Calu3 (cell line): Measurements from ENCODE around the gene RALGPS1. TPM values are rescaled to one million over a fixed set of nuclear protein-coding genes. Genes with fewer than 3 reads are reported as not detected.

Experiments
- BruUV-seq: library from RNA; stranded (reverse); fragments of 400-500 nt; replicated peaks from 2 replicates; lab custom pipeline; 2021; lab: Mats Ljungman, UMichigan
- CTCF ChIA-PET: fragments of 300-600 bp; sonication (Branson Sonifier 250); formaldehyde crosslinking; loops from one replicate; lab custom pipeline; 2022; ENCODE audit warnings: antibody characterized with exemption; lab: Charles Lee
- DNase-seq: peaks from one replicate; pipeline ENCODE4 v3.0.0; 2022
- H3K27ac Mint-ChIP-seq: one replicate; pipeline ENCODE4 v1.8.0; 2022; ENCODE audit warnings: mixed read lengths; ENCODE audit not compliant: unreplicated experiment
- H3K27me3 Mint-ChIP-seq: one replicate; pipeline ENCODE4 v1.8.0; 2022; ENCODE audit warnings: mixed read lengths; ENCODE audit not compliant: unreplicated experiment
- H3K36me3 Mint-ChIP-seq: one replicate; pipeline ENCODE4 v1.8.0; 2022; ENCODE audit warnings: mild to moderate bottlenecking, moderate library complexity, mixed read lengths; ENCODE audit not compliant: insufficient read depth, unreplicated experiment
- H3K4me1 Mint-ChIP-seq: one replicate; pipeline ENCODE4 v1.8.0; 2022; ENCODE audit warnings: mild to moderate bottlenecking, low read depth, mixed read lengths; ENCODE audit not compliant: unreplicated experiment
- H3K4me3 Mint-ChIP-seq: one replicate; pipeline ENCODE4 v1.8.0; 2022; ENCODE audit warnings: mild to moderate bottlenecking, low read depth, moderate library complexity, mixed read lengths; ENCODE audit not compliant: unreplicated experiment
- H3K9me3 Mint-ChIP-seq: one replicate; pipeline ENCODE4 v1.8.0; 2022; ENCODE audit warnings: low read depth, mixed read lengths; ENCODE audit not compliant: unreplicated experiment
- intact Hi-C: fragments of 100-400 bp; cut with micrococcal nuclease; formaldehyde crosslinking; loops from one replicate; pipeline ENCODE4 v1.10.0; 2022; ENCODE audit not compliant: unreplicated experiment
- total RNA-seq: library from RNA; stranded (reverse); gene quantifications from 2 replicates; pipeline ENCODE4 v1.2.3, GENCODE V29; 2022
- TF ChIP-seq, protein P1 (sequence below): fragments of 200-600 bp; IDR thresholded peaks from one replicate; pipeline ENCODE4 v1.8.0; 2022; ENCODE audit warnings: antibody characterized with exemption; ENCODE audit not compliant: unreplicated experiment

Gene RALGPS1
- total RNA-seq, 1 experiment from 2014 or later = 8.3 TPM

DNA sequence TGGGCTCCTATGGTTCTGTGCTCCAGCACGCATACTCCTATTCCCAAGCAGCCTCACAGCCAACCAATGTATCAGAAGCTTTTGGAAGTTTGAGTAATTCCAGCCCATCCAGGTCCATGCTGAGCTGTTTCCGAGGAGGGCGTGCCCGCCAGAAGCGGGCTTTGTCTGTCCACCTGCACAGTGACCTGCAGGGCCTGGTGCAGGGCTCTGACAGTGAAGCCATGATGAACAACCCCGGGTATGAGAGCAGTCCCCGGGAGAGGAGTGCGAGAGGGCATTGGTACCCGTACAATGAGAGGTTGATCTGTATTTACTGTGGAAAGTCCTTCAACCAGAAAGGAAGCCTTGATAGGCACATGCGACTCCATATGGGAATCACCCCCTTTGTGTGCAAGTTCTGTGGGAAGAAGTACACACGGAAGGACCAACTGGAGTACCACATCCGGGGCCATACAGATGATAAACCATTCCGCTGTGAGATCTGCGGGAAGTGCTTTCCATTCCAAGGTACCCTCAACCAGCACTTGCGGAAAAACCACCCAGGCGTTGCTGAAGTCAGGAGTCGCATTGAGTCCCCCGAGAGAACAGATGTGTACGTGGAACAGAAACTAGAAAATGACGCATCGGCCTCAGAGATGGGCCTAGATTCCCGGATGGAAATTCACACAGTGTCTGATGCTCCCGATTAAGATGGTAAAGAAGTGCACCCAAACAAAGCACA lies 34.2 kb upstream of the RALGPS1 start:
- H3K4me1 Mint-ChIP-seq = no peaks in the 10 kb centered on the region
- TF ChIP-seq, protein P1, sequence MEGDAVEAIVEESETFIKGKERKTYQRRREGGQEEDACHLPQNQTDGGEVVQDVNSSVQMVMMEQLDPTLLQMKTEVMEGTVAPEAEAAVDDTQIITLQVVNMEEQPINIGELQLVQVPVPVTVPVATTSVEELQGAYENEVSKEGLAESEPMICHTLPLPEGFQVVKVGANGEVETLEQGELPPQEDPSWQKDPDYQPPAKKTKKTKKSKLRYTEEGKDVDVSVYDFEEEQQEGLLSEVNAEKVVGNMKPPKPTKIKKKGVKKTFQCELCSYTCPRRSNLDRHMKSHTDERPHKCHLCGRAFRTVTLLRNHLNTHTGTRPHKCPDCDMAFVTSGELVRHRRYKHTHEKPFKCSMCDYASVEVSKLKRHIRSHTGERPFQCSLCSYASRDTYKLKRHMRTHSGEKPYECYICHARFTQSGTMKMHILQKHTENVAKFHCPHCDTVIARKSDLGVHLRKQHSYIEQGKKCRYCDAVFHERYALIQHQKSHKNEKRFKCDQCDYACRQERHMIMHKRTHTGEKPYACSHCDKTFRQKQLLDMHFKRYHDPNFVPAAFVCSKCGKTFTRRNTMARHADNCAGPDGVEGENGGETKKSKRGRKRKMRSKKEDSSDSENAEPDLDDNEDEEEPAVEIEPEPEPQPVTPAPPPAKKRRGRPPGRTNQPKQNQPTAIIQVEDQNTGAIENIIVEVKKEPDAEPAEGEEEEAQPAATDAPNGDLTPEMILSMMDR = no peak
- H3K4me3 Mint-ChIP-seq = no peak overlapping the region
- intact Hi-C loops = no loop called here
- CTCF ChIA-PET = no interaction called here
- no TSS peak for BruUV-seq
- no peaks in the 10 kb centered on the region for H3K9me3 Mint-ChIP-seq
- DNase-seq = no peak
- no peak overlapping the region for H3K27ac Mint-ChIP-seq
- peaks cover 7% of the 10 kb centered on the region for H3K36me3 Mint-ChIP-seq
- H3K27me3 Mint-ChIP-seq = no peaks in the 10 kb centered on the region

DNA sequence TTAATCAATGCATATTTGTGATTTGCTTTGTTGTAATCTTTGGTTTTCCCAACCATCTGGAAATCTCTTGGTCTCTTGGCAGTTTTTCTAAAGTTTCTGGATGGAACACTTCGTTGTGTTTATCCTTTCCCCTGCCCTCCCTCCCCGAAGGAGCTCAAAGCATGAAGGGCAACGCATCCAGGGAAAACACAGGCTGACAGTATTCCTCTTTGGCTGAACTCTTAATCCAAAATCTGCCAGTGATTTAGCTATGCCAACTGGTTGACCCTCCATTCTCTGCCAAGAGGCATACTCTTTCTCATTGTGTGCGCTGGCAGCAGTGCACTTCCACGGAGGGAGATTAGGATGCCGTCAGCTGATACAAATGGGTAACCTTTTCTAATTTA lies 33.6 kb upstream of the RALGPS1 start:
- intact Hi-C loops = no loop called here
- H3K4me3 Mint-ChIP-seq = no peak overlapping the region
- CTCF ChIA-PET = no interaction called here

DNA sequence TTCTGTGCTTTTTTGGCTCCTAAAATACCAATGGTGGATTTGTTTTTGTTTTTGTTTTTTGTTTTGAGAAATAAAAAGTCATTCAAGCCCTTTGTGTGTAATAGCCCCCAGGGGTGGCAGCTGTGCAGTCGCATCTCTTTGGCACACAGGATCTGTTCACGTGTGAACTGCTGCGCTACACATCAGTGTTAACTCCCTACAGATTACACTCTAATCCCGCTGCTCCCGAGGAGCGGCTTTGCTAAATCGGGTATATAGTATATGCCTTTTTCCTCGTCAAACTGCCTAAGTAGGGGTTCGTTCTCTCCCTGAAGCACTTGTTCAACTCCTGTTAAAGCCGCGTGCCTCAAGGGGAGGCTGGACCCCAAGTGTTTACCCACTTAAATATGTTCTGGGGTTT lies 31.8 kb upstream of the RALGPS1 start:
- peaks cover 7% of the 10 kb centered on the region for H3K36me3 Mint-ChIP-seq
- no TSS peak for BruUV-seq

More for the DNA sequence above, 33.6 kb upstream of the RALGPS1 start:
- Mint-ChIP-seq H3K36me3 (peaks cover 7% of the 10 kb centered on the region), H3K4me1 (no peaks in the 10 kb centered on the region), H3K27ac (no peak overlapping the region), H3K27me3 (no peaks in the 10 kb centered on the region), H3K9me3 (no peaks in the 10 kb centered on the region)
- TF ChIP-seq, protein P1 = no peak
- no peak for DNase-seq
- no TSS peak for BruUV-seq

DNA sequence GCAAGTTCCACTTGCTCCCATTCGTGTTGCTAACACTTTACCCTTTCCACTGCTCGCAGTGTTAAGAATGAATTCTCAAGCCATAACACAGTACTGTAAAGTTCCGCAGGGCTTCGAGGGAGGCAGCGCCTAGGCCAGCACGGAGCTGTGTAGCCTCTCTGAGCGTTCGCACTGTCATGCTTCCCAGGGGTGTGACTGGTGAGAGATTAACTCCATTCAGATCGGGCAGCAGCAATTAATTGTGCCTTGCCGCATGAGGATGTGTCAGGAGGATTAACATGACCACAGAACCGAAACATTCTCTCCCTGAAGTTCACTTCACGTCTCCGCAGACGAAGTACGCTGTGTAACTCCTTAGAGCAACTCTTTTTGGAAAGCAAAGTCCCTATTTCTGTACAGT lies 30.9 kb upstream of the RALGPS1 start:
- Mint-ChIP-seq H3K9me3 (no peaks in the 10 kb centered on the region), H3K36me3 (peaks cover 7% of the 10 kb centered on the region), H3K27me3 (no peaks in the 10 kb centered on the region), H3K27ac (no peak overlapping the region), H3K4me1 (no peaks in the 10 kb centered on the region), H3K4me3 (no peak overlapping the region)
- intact Hi-C loops = no loop called here
- no peak for DNase-seq
- BruUV-seq = no TSS peak
- CTCF ChIA-PET = no interaction called here
- TF ChIP-seq, protein P1 = no peak

More for the DNA sequence above, 31.8 kb upstream of the RALGPS1 start:
- Mint-ChIP-seq H3K9me3 (no peaks in the 10 kb centered on the region), H3K4me1 (no peaks in the 10 kb centered on the region), H3K27me3 (no peaks in the 10 kb centered on the region), H3K27ac (no peak overlapping the region), H3K4me3 (no peak overlapping the region)
- CTCF ChIA-PET = no interaction called here
- intact Hi-C loops = no loop called here
- TF ChIP-seq, protein P1 = no peak
- DNase-seq = no peak
